Superior temporal gyrus (tissue), 1 donor: ENCODE results near the gene ADAM8.
"Not testable (repeated sequence)": the region's sequence is repeated elsewhere in the genome, so short reads cannot be mapped to it uniquely, and the experiment has no call there.

Experiments
- DNase-seq: peaks from one replicate; pipeline ENCODE4 v3.0.0-alpha.2; 2016; ENCODE audit errors: extremely low spot score

The ADAM8 gene

GRCh38 chr10:133249975-133250754 is 26.5 kb downstream of the ADAM8 start:
- no peak for DNase-seq

- DNase-seq = no peak
These were observed 27.4 kb downstream of the ADAM8 start for GRCh38 chr10:133249094-133249780.

- no peak for DNase-seq
These were observed 28.3 kb downstream of the ADAM8 start for GRCh38 chr10:133248334-133248715.

GRCh38 chr10:133247681-133248333 is 28.9 kb downstream of the ADAM8 start:
- DNase-seq = no peak

- DNase-seq = no peak
These were observed 30.4 kb downstream of the ADAM8 start for GRCh38 chr10:133246236-133246626.

- DNase-seq = no peak
These were observed 31.0 kb downstream of the ADAM8 start for GRCh38 chr10:133245439-133246235.

GRCh38 chr10:133243593-133243992 is 33.1 kb downstream of the ADAM8 start:
- DNase-seq = no peak

- no peak for DNase-seq
These were observed 33.9 kb downstream of the ADAM8 start for GRCh38 chr10:133242611-133243356.

- DNase-seq = no peak
These were observed 35.0 kb downstream of the ADAM8 start for GRCh38 chr10:133241501-133242205.

- DNase-seq = no peak
These were observed 36.7 kb downstream of the ADAM8 start for GRCh38 chr10:133239990-133240389.

- DNase-seq = no peak
These were observed 38.2 kb downstream of the ADAM8 start for GRCh38 chr10:133238466-133238804.

- DNase-seq = no peak
These were observed 38.8 kb downstream of the ADAM8 start, which contains the start of gene VENTX for GRCh38 chr10:133237588-133238465. Gene VENTX, plus strand, starts transcription at chr10:133237855. Its CDS starts 60 bp downstream, at chr10:133237915.

- DNase-seq = no peak
These were observed 39.5 kb downstream of the ADAM8 start for GRCh38 chr10:133237241-133237587.

- no peak for DNase-seq
These were observed 40.0 kb downstream of the ADAM8 start for GRCh38 chr10:133236401-133237240.

GRCh38 chr10:133235932-133236331 is 40.7 kb downstream of the ADAM8 start:
- no peak for DNase-seq

GRCh38 chr10:133235265-133235855 is 41.3 kb downstream of the ADAM8 start:
- DNase-seq = no peak

GRCh38 chr10:133234796-133235195 is 41.9 kb downstream of the ADAM8 start:
- not testable (repeated sequence) for DNase-seq

GRCh38 chr10:133231946-133232574 is 44.6 kb downstream of the ADAM8 start:
- no peak for DNase-seq
